Esophagus squamous epithelium (tissue), 4 donors: ENCODE results near the gene DSC2.

Experiments used
- POLR2A ChIP-seq, 4 donors: fragments of 450-650 bp; IDR thresholded peaks; one replicate each; pipeline ENCODE4 v1.6.1; 2017; ENCODE audit warnings: antibody characterized with exemption in 4 of 4, mild to moderate bottlenecking in 4 of 4, moderate library complexity in 3 of 4
- TF ChIP-seq, protein P1 (sequence below), 6 experiments: fragments of 450-650 bp in 4 of 6; fragments of 200-600 bp in 2 of 6; sonication (generic) in 2 of 6; IDR thresholded peaks; one replicate each; pipeline ENCODE4 v1.5.1; 2016 to 2019; ENCODE audit warnings: antibody characterized with exemption in 6 of 6, mild to moderate bottlenecking in 4 of 6, moderate library complexity in 4 of 6

DNA sequence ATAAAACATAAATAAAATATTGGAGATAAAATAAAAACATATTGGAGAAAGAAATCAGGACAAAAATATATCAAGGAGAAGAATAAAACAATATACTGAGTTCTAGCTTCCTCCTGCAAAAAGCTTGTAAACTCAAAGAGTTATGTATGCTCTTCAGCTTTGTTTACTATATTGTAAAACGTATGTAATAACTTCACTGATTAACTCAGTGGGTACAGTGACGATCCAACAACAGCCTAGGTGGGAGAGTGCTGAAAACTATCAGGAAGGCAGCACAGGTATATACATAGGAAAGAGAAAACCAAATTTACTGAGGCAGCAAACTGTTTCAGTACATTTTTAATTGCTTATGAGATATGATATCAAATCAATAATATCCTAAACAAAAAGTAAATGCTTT lies 8.3 kb downstream of the DSC2 start:
- TF ChIP-seq POLR2A (IDR thresholded peaks at IDR 0.05): no peak
- TF ChIP-seq, protein P1, sequence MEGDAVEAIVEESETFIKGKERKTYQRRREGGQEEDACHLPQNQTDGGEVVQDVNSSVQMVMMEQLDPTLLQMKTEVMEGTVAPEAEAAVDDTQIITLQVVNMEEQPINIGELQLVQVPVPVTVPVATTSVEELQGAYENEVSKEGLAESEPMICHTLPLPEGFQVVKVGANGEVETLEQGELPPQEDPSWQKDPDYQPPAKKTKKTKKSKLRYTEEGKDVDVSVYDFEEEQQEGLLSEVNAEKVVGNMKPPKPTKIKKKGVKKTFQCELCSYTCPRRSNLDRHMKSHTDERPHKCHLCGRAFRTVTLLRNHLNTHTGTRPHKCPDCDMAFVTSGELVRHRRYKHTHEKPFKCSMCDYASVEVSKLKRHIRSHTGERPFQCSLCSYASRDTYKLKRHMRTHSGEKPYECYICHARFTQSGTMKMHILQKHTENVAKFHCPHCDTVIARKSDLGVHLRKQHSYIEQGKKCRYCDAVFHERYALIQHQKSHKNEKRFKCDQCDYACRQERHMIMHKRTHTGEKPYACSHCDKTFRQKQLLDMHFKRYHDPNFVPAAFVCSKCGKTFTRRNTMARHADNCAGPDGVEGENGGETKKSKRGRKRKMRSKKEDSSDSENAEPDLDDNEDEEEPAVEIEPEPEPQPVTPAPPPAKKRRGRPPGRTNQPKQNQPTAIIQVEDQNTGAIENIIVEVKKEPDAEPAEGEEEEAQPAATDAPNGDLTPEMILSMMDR (IDR thresholded peaks at IDR 0.05): no peak
